Stimulated activated CD8-positive, alpha-beta memory T cell treated with anti-CD3 and anti-CD28 coated beads, Interleukin-12 subunit alpha, Interleukin-12 subunit beta, amount 100 ng/mL, for 4 hours (primary cell): ENCODE measurements around the gene MRPL43.

Source experiments
- DNase-seq: peaks from one replicate; pipeline ENCODE4 v3.0.0-alpha.2; 2020; ENCODE audit warnings: low read depth

The MRPL43 gene

DNA sequence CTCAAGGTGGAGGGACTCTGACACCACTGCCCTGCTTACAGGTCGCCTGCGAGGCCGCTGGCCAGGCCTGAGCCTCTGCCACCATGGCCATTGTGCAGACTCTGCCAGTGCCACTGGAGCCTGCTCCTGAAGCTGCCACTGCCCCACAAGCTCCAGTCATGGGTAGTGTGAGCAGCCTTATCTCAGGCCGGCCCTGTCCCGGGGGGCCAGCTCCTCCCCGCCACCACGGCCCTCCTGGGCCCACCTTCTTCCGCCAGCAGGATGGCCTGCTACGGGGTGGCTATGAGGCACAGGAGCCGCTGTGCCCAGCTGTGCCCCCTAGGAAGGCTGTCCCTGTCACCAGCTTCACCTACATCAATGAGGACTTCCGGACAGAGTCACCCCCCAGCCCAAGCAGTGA lies 15.2 kb upstream of the MRPL43 start:
- DNase-seq, result no peak

GRCh38 chr10:101001659-101002035 lies 14.3 kb upstream of the MRPL43 start:
- DNase-seq, result no peak

DNA sequence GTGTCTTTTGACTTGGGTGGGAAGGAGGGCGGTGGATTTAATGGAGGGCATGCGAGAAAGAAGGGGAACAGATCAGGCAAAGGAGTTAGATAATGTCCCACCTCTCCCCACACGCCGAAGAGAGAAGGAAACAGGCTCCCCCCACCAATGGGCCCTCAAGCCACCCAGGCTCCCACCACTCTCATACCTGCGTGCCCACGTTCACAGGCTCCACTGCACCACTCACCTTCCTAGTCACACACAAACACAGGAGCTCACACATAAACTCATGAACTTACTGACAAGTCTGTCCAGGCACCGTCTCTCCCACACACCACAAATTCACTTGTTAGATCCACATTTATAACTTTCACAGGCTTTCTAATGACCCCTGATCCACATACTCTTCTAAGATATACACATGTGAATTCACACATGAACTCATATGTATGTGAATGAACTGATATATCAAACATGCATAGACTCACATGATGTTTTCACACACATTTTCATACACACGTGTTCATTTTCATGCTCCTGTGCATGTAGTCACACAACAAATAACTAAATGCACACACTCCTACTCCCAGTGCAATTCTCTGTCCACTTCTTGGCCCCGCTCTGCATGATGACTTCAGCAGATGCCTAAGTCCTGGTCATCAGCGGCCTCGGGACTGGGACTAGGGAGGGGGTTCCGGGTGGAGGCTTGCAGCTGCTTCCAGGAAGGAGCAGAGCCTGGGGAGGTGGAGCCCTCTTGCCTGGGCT lies 13.8 kb upstream of the MRPL43 start:
- no peak for DNase-seq

- no peak for DNase-seq
Observed at GRCh38 chr10:101000127-101000914, 13.0 kb upstream of the MRPL43 start.

GRCh38 chr10:100999742-101000126 lies 12.4 kb upstream of the MRPL43 start, which contains the start of gene LZTS2:
LZTS2 (plus strand) TSS chr10:100999808; CDS start chr10:101002539, 2,731 bp downstream.
- DNase-seq, result no peak

- peak; percentile 71 for DNase-seq
Observed at GRCh38 chr10:100998991-100999741, 11.9 kb upstream of the MRPL43 start.

GRCh38 chr10:100998183-100998990 lies 11.1 kb upstream of the MRPL43 start:
- peak; percentile 35 for DNase-seq

DNA sequence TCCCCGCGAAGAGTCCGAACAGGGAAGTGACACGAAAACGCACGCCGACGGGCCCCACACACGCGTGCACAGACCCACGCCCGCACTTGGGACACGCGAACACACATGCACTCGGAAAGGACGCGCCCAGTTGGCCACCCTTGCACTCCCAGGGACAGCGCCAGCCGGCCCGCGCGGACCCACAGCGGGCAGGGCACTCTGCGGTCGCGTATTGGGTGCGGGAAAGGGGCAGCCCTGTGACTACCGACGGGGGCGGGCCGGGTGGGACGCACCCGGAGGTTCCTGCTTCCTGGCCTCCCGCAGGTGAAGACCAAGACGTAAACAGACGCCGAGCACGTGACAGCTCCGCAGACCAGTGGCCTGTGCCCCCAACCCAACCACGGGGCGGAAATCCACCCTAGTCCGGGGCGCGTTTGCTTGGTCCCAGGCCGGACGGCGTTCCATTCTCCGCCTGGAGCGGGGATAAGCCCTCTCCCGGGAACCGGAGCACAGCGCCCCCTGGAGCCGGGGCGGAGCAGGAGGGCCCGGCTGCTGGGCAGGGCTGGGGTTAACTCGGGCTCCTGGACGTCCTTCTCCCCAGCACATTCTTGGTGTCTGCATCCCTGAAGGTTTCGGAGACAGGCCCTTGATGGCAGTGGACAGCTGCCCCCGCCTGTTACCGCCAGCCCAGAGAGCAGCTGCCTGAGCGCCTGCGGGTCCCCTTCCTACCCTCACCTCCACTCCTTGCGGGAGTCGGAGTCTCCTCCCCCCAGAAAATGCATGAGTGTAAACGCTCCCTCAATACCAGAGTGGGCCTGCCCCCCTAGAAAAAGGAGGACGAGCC lies 10.3 kb upstream of the MRPL43 start:
- DNase-seq, result peak; percentile 54

DNA sequence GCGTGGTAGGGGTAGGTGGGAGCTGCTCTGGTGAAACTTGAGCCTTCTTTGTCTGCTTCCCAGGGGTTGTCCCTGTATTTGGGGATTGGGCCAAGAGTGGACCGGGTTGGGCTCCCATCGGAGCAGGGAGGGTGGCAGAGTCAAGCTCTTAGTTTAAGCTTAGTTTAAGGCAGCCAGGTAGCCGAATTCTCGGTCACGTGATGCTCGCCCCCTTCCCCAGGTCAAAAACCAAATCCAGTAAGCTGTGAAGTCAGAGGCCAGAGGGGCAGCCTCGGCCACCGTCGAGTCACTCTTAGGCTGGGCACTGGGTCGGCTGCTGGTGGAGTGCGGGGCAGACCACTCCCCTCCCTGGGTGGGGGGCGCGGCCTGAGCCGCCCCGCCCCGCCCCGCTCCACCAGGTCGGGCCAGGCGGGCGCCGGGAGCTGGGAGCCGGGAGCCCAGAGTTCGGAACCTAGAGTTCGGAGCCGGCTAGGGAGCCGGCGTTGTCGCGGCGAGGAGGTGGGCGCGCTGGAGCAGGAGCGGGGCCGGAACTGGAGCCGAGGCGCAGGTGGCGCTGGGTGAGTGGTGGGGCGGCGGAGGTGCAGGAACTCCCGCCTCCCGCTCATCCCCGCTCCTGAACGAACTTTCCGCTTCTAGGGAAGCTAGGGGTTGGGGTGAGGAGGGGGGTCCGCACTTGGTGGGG lies 9.5 kb upstream of the MRPL43 start:
- no peak for DNase-seq

GRCh38 chr10:100995181-100995580 lies 7.9 kb upstream of the MRPL43 start:
- no peak for DNase-seq

DNA sequence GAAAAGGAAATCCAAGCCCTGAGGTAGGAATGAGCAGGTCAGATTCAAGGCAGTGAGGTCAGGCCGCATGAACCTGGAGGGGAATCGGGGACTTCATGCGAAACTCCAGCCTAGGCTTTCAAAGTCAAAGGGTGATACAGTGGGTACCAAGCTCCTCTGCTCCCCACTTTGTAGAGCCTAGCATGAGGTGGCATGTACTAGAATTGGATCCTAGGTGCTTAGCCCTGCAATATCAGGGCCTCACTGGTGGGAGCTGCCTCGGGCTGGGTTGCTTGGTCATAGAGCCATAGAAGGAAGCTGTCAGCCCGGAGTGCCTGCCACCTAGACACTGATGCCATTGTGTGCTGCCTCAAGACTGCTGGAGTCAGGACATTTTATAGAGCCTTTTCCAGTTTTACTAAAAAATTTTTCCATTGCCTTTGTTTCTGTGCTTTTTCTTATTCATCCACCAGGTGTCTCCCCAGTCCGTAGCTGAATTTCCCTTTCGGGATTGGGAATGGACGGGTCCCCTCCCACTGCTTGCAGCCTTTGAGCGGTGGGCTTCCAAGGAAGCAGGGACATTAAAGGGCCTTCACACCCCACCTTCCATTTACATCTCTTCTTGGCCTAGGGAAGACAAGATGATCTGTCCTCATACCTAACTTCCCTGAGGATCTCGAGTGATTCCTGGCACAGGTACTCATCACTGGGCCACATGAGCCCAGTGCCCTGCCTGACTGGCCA lies 6.8 kb upstream of the MRPL43 start:
- DNase-seq, result no peak

- DNase-seq, result no peak
Observed at GRCh38 chr10:100989088-100989487, 1.8 kb upstream of the MRPL43 start.

- DNase-seq, result no peak
Observed at GRCh38 chr10:100988166-100988565, 869 bp upstream of the MRPL43 start.

- no peak for DNase-seq
Observed at GRCh38 chr10:100987685-100988049, 370 bp upstream of the MRPL43 start.

DNA sequence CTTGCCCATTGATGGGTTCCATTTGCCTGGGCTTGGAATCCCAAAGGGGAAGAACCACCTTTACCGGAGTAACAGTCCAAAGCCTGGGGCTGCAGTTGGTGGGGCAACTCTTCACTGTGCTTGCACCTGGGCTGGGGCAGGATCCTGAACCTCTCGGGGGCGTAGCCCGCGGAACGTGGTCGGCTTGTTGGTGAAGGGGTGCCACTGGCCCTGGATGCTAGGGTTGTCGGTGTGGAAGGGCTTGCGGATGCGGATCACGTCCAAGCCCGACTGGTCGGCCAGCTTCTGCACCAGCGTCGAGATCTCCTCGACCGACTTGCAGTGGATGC lies 710 bp downstream of the MRPL43 start:
- DNase-seq, result no peak

DNA sequence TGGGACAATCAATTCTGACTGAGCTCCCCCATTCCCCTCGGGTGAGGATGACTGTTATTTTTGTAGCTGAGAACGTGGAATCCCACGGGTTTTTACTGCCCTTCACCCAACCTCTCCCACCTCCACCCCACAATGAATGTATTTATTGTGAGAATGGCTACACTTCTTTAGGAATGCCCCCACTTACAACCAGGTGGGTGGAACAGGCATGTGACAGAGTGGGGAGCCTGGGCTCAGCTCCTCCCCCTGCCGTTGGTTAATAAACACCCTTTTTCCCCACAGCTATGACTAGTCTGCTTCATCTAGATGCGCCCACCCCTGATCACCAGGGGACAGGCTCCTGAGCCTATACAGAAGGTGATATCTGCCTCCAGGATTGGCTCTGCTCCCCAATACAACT lies 2.0 kb downstream of the MRPL43 start:
- DNase-seq, result no peak

GRCh38 chr10:100984672-100985177 lies 2.6 kb downstream of the MRPL43 start:
- DNase-seq, result no peak

DNA sequence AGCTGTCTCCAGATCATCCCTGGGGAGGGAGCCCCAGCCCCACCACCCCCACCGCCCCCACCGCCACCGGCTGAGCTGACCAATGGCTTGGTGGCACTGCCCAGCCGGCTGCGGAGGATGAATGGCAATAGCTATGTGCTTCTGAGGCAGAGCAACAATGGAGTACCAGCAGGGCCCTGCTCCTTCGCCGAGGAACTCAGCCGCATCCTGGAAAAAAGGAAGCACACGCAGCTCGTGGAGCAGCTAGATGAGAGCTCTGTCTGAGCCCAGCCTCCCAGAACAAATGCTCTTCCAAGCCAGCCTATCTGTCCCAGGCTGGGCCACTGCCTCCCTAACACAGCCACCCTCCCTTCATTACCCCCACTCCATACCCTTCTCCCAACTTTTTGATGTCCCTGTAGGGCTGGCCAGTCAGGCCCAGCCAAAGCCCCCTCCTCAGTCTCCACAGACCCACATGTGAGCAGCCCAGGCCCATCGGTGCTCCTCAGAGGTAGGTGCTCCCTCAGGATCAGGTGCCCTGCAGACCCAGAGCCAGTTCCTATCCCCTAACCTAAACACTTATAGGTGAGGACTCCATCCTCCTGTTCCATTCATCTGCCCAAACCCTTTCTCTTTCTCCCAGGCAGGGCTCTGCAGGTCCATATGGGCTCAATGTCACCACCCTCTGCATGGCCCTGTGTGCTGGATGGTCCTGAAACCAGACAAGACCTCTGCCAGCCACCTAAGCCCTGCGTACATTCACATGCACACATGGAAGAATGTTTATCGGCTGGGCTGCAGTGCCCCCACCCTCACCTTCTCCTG lies 3.2 kb downstream of the MRPL43 start:
- DNase-seq, result no peak
